CD14-positive monocyte (primary cell): Measurements from ENCODE around the gene UBE2O. TPM values are rescaled to one million over a fixed set of nuclear protein-coding genes. Genes with fewer than 3 reads are reported as not detected.

ENCODE experiments used
- DNase-seq, 3 donors: peaks; one replicate each; pipeline ENCODE4 v3.0.0-alpha.2; 2011 to 2022
- H2AFZ ChIP-seq: 2 replicates; pipeline ENCODE4 v1.6.0; 2012; ENCODE audit warnings: mild to moderate bottlenecking, low read depth, low read length, inconsistent platforms; ENCODE audit not compliant: insufficient read depth, poor library complexity, severe bottlenecking
- H3K27ac ChIP-seq, 2 donors: 1 replicate in 1 of 2; 2 replicates in 1 of 2; pipeline ENCODE4 v1.5.1; 2012 to 2013; ENCODE audit warnings: low read length in 2 of 2, control low read depth in 1 of 2, inconsistent platforms in 1 of 2, low read depth in 1 of 2, mild to moderate bottlenecking in 1 of 2
- H3K27me3 ChIP-seq, 2 donors: one replicate each; pipeline versions ENCODE4 v1.6.0 to v1.6.1; 2011 to 2013; ENCODE audit warnings: low read length in 2 of 2; ENCODE audit not compliant: control insufficient read depth in 2 of 2, insufficient read depth in 2 of 2
- H3K36me3 ChIP-seq, 2 donors: replicated peaks in 1 of 2; 1 replicate in 1 of 2; 2 replicates in 1 of 2; pipeline versions ENCODE4 v1.5.1 to v1.6.1; 2012 to 2013; ENCODE audit warnings: low read length in 2 of 2, control low read depth in 1 of 2, inconsistent platforms in 1 of 2, mild to moderate bottlenecking in 1 of 2; ENCODE audit not compliant: insufficient read depth in 2 of 2, control insufficient read depth in 1 of 2
- H3K4me1 ChIP-seq, 2 donors: 1 replicate in 1 of 2; 2 replicates in 1 of 2; pipeline versions ENCODE4 v1.5.1 to v1.6.1; 2012 to 2013; ENCODE audit warnings: low read length in 2 of 2, control low read depth in 1 of 2, inconsistent platforms in 1 of 2, mild to moderate bottlenecking in 1 of 2, moderate library complexity in 1 of 2; ENCODE audit not compliant: insufficient read depth in 2 of 2, control insufficient read depth in 1 of 2
- H3K4me2 ChIP-seq: replicated peaks from 2 replicates; pipeline ENCODE3; 2012; ENCODE audit warnings: low read length, moderate library complexity, mild to moderate bottlenecking; ENCODE audit not compliant: poor library complexity, severe bottlenecking; ENCODE audit errors: extremely low read depth
- H3K4me3 ChIP-seq, 3 experiments: fragments of 200-600 bp in 1 of 3; sonication (generic) in 1 of 3; replicated peaks in 1 of 3; 1 replicate in 2 of 3; 2 replicates in 1 of 3; pipeline ENCODE4 v1.5.1; 2011 to 2013; ENCODE audit warnings: low read length in 3 of 3, mild to moderate bottlenecking in 3 of 3, control low read depth in 2 of 3, low read depth in 2 of 3, inconsistent platforms in 1 of 3, moderate library complexity in 1 of 3
- H3K79me2 ChIP-seq: 2 replicates; pipeline ENCODE4 v1.6.0; 2012; ENCODE audit warnings: mild to moderate bottlenecking, control low read depth, inconsistent platforms, low read length, moderate library complexity; ENCODE audit not compliant: insufficient read depth
- H3K9ac ChIP-seq: 2 replicates; pipeline ENCODE4 v1.6.0; 2017; ENCODE audit warnings: low read length, mild to moderate bottlenecking; ENCODE audit not compliant: insufficient read depth, poor library complexity, severe bottlenecking
- H3K9me3 ChIP-seq, 2 donors: replicated peaks in 1 of 2; 1 replicate in 1 of 2; 2 replicates in 1 of 2; pipeline versions ENCODE4 v1.5.1 to v1.6.1; 2012 to 2013; ENCODE audit warnings: low read length in 2 of 2, control low read depth in 1 of 2; ENCODE audit not compliant: control insufficient read depth in 1 of 2, insufficient read depth in 1 of 2
- H4K20me1 ChIP-seq: 2 replicates; pipeline ENCODE4 v1.6.0; 2012; ENCODE audit warnings: mild to moderate bottlenecking, low read length, control low read depth, moderate library complexity; ENCODE audit not compliant: insufficient read depth
- H3K27ac Mint-ChIP-seq, 7 donors: one replicate each; pipeline ENCODE4 v1.8.0; 2020; ENCODE audit warnings: mild to moderate bottlenecking in 7 of 7, mixed read lengths in 7 of 7, moderate library complexity in 6 of 7, inconsistent platforms in 2 of 7
- H3K27me3 Mint-ChIP-seq, 3 donors: one replicate each; pipeline ENCODE4 v1.8.0; 2021 to 2022; ENCODE audit warnings: low read depth in 3 of 3, mild to moderate bottlenecking in 3 of 3, mixed read lengths in 3 of 3, moderate library complexity in 3 of 3, inconsistent platforms in 1 of 3
- H3K36me3 Mint-ChIP-seq, 2 donors: one replicate each; pipeline ENCODE4 v1.8.0; 2020; ENCODE audit warnings: mixed read lengths in 2 of 2, inconsistent platforms in 1 of 2, mild to moderate bottlenecking in 1 of 2
- H3K4me1 Mint-ChIP-seq: one replicate; pipeline ENCODE4 v1.8.0; 2020; ENCODE audit warnings: mild to moderate bottlenecking, mixed read lengths
- H3K4me3 Mint-ChIP-seq, 2 donors: one replicate each; pipeline ENCODE4 v1.8.0; 2020; ENCODE audit warnings: mild to moderate bottlenecking in 2 of 2, mixed read lengths in 2 of 2, moderate library complexity in 1 of 2
- H3K9me3 Mint-ChIP-seq, 7 donors: one replicate each; pipeline ENCODE4 v1.8.0; 2020 to 2022; ENCODE audit warnings: mixed read lengths in 7 of 7, mild to moderate bottlenecking in 6 of 7, moderate library complexity in 6 of 7, inconsistent platforms in 2 of 7
- WGBS: methylation state at CpG from one replicate; pipeline ENCODE4 v1.1.5; 2013; ENCODE audit warnings: missing lambda C conversion rate; ENCODE audit not compliant: insufficient coverage; 5-methylcytosine and 5-hydroxymethylcytosine counted together
- intact Hi-C, 2 donors: fragments of 100-400 bp; cut with micrococcal nuclease; formaldehyde crosslinking; loops; one replicate each; pipeline versions ENCODE4 v1.15.0 to v1.15.1; 2023
- polyA plus RNA-seq, 3 donors: library from polyadenylated mRNA; depleted of rRNA in 1 of 3; unstranded in 2 of 3; stranded (reverse) in 1 of 3; fragments of 300-500 nt in 2 of 3; fragments of >200 nt in 1 of 3; fragmentation: Illumina TruSeq in 2 of 3; gene quantifications; 1 replicate in 2 of 3; 2 replicates in 1 of 3; pipeline ENCODE4 v1.2.3, GENCODE V29; 2012 to 2021
- TF ChIP-seq, protein P1 (sequence below): fragments of 200-600 bp; IDR thresholded peaks from one replicate; pipeline ENCODE4 v1.8.0; 2022; ENCODE audit warnings: antibody characterized with exemption, mild to moderate bottlenecking

Gene UBE2O
- polyA plus RNA-seq, 3 donors: 1.3 to 15.1 (median 4.5) TPM

- Histone ChIP-seq H4K20me1 (no peaks in the 10 kb centered on the region), H3K9me3 (no peaks in the 10 kb centered on the region), H3K4me3 (no peak overlapping the region), H3K27me3 (no peaks in the 10 kb centered on the region), H3K9ac (no peak overlapping the region), H3K27ac (no peak overlapping the region), H3K4me2 (no peak overlapping the region), H3K79me2 (no peaks in the 10 kb centered on the region), H3K4me1 (peaks cover 8 to 9% of the 10 kb centered on the region in 2 donors), H2AFZ (no peak overlapping the region), H3K36me3 (no peaks in the 10 kb centered on the region)
- WGBS: 87% methylated on average over 6 of the region's 11 CpGs
- TF ChIP-seq, protein P1, sequence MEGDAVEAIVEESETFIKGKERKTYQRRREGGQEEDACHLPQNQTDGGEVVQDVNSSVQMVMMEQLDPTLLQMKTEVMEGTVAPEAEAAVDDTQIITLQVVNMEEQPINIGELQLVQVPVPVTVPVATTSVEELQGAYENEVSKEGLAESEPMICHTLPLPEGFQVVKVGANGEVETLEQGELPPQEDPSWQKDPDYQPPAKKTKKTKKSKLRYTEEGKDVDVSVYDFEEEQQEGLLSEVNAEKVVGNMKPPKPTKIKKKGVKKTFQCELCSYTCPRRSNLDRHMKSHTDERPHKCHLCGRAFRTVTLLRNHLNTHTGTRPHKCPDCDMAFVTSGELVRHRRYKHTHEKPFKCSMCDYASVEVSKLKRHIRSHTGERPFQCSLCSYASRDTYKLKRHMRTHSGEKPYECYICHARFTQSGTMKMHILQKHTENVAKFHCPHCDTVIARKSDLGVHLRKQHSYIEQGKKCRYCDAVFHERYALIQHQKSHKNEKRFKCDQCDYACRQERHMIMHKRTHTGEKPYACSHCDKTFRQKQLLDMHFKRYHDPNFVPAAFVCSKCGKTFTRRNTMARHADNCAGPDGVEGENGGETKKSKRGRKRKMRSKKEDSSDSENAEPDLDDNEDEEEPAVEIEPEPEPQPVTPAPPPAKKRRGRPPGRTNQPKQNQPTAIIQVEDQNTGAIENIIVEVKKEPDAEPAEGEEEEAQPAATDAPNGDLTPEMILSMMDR: no peak
- H3K4me3 Mint-ChIP-seq: no peak overlapping the region
- intact Hi-C loops: loop anchor here (10.0 kb wide), 2 partner anchors 123 to 153 kb away; partner anchors contain the start of gene ST6GALNAC2 (in 1 of the 2)
- peaks cover 17% of the 10 kb centered on the region for H3K4me1 Mint-ChIP-seq
- peak overlapping the region in 2 of 7 donors; percentile 19 to 41 for H3K27ac Mint-ChIP-seq
- no peaks in the 10 kb centered on the region for H3K36me3 Mint-ChIP-seq
- no peak for DNase-seq
- H3K9me3 Mint-ChIP-seq: peaks cover 0 to 2% (median 0%) of the 10 kb centered on the region in 7 donors
- H3K27me3 Mint-ChIP-seq: peaks cover 2 to 5% (median 4%) of the 10 kb centered on the region in 3 donors
Observed at GRCh38 chr17:76461765-76462555, 9.0 kb upstream of the UBE2O start.

- intact Hi-C loops: loop anchor here (10.0 kb wide), 2 partner anchors 125 to 155 kb away; partner anchors contain the start of gene ST6GALNAC2 (in 1 of the 2)
Observed at GRCh38 chr17:76459674-76460073, 6.7 kb upstream of the UBE2O start.

More at GRCh38 chr17:76459674-76460073, 6.7 kb upstream of the UBE2O start:
- no peaks in the 10 kb centered on the region for H3K79me2 ChIP-seq
- H4K20me1 ChIP-seq: no peaks in the 10 kb centered on the region
- H3K4me3 ChIP-seq: no peak overlapping the region
- no peaks in the 10 kb centered on the region for H3K36me3 ChIP-seq
- 85% methylated on average over 4 of the region's 4 CpGs for WGBS
- H3K4me1 ChIP-seq: no peaks in the 10 kb centered on the region
- Mint-ChIP-seq H3K4me3 (no peak overlapping the region), H3K36me3 (no peaks in the 10 kb centered on the region), H3K9me3 (peaks cover 0 to 2% (median 0%) of the 10 kb centered on the region in 7 donors), H3K27me3 (peaks cover 1 to 8% (median 5%) of the 10 kb centered on the region in 3 donors), H3K4me1 (peaks cover 5% of the 10 kb centered on the region), H3K27ac (no peak overlapping the region)
- no peak overlapping the region for H3K9ac ChIP-seq
- H3K9me3 ChIP-seq: no peaks in the 10 kb centered on the region
- H3K27me3 ChIP-seq: no peaks in the 10 kb centered on the region
- H3K4me2 ChIP-seq: no peak overlapping the region
- DNase-seq: no peak
- TF ChIP-seq, protein P1: no peak
- H3K27ac ChIP-seq: no peak overlapping the region
- no peak overlapping the region for H2AFZ ChIP-seq
